Measurements from ENCODE around the gene GSTA2.
"Not testable (repeated sequence)": the region's sequence is repeated elsewhere in the genome, so short reads cannot be mapped to it uniquely, and the experiment has no call there.

GSTA2 gene

DNA sequence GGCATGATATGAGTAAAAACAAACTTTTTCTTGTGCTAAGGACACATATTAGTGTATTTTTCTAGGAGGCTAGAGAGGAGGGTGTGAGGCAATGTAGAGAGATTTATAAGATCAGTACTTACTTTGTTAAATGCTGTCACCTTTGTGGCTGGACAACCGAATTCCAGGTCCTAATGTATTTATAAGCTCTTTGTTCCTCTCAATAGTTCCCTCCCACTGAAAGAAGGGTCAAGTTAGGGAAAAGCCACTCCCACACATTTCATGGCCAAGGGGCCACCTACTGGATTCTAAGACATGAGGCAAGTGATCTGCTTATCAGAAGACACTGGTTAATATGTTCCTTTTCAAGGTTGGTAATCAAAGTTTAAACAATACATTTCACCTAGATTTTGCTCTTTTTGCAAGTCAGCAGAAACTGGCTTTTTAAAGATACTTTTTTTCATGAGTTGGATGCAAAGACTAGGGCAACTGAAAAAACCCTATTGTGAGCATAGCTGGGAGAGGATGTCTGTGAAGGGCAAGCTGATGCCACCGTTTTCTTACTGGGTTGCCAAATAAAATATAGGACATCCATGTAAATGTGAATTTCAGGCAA is at the start of gene GSTA2:
Gene GSTA2 (minus strand): TSS at position 154 of the 595 bp plus-strand sequence. CDS start 5,528 bp downstream, outside the sequence.
- not testable (repeated sequence) for FAIRE-seq; DNase-seq (ENCODE audit: insufficient read length, low spot score)

DNA sequence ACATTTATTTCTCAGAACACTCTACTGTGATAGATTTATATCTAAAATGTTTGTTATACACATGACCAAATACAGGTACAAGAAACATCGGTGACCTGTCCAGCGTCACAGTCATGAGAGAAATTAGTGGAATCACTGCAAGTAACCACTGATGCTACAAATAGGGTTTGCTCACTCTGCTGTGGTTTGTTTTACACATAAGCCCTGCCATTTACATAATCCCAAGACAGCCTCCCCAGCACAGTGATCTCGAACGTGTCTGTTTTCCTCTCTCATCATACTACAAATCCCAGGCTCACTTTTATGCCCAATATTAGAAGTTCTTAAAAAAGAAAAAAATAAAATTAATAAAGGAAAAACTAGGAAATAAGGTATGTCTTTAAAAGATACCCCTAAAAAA is 46.5 kb upstream of the GSTA2 start:
- DNase-seq (ENCODE audit: insufficient read length, low spot score); FAIRE-seq: not testable (repeated sequence)

DNA sequence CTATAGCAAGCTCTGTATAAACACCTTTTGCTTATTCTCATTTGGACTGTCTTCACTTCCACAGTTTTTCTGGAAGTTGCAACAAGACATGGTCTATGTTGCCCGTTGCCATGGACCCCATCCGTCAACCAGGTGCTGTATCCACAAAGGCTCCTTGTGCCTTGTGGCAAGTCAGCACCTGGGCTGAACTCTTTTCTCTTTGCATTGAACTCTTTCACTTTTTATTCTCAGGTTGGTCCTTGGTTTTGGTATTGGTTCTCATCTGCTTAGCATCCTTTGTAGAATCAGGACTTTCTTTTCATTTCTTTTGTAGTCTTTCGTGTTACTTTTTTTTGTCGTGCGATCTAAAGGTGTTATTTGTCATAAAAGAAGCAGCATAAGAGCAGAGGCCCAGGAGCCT is 45.4 kb upstream of the GSTA2 start:
- FAIRE-seq (no peak), DNase-seq (ENCODE audit: insufficient read length, low spot score) (no peak)
- TF ChIP-seq, protein P1, sequence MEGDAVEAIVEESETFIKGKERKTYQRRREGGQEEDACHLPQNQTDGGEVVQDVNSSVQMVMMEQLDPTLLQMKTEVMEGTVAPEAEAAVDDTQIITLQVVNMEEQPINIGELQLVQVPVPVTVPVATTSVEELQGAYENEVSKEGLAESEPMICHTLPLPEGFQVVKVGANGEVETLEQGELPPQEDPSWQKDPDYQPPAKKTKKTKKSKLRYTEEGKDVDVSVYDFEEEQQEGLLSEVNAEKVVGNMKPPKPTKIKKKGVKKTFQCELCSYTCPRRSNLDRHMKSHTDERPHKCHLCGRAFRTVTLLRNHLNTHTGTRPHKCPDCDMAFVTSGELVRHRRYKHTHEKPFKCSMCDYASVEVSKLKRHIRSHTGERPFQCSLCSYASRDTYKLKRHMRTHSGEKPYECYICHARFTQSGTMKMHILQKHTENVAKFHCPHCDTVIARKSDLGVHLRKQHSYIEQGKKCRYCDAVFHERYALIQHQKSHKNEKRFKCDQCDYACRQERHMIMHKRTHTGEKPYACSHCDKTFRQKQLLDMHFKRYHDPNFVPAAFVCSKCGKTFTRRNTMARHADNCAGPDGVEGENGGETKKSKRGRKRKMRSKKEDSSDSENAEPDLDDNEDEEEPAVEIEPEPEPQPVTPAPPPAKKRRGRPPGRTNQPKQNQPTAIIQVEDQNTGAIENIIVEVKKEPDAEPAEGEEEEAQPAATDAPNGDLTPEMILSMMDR (IDR thresholded peaks at IDR 0.05; ENCODE audit: insufficient read depth, missing control alignments), result no peak

DNA sequence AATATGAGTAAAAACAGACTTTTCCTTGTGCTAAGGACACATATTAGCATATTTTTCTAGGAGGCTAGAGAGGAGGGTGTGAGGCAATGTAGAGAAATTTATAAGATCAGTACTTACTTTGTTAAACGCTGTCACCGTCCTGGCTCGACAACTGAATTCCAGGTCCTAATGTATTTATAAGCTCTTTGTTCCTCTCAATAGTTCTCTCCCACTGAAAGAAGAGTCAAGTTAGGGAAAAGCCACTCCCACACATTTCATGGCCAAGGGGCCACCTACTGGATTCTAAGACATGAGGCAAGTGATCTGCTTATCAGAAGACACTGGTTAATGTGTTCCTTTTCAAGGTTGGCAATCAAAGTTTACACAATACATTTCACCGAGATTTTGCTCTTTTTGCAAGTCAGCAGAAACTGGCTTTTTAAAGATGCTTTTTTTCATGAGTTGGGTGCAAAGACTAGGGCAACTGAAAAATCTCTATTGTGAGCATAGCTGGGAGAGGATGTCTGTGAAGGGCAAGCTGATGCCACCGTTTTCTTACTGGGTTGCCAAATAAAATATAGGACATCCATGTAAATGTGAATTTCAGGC is 40.5 kb upstream of the GSTA2 start, which contains the start of gene GSTA1:
Gene GSTA1 (minus strand): TSS at position 149 of the 588 bp plus-strand sequence. CDS start 4,549 bp downstream, outside the sequence.
- not testable (repeated sequence) for FAIRE-seq; DNase-seq (ENCODE audit: insufficient read length, low spot score)

DNA sequence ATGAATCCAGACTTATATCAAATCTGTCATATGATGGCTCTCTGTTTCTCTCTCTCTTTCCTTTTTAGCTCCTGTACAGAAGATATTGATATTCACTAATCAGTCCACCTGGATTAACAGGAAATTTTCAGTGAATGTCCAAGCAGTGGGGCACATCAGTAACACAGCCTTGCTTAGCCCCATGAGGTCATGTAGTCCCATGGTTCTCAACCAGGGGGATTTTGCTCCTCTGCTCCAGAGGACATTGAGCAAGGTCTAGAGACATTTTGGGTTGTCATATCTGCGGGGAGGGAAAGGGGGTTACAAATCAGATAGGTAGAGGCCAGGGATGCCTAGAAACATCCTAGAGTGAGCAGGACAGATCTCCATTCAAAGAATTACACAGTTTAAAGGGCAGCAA is 39.5 kb upstream of the GSTA2 start:
- no peak for DNase-seq (ENCODE audit: insufficient read length, low spot score)
- TF ChIP-seq, protein P1 (IDR thresholded peaks at IDR 0.05; ENCODE audit: insufficient read depth, missing control alignments), result no peak
- FAIRE-seq, result no peak

DNA sequence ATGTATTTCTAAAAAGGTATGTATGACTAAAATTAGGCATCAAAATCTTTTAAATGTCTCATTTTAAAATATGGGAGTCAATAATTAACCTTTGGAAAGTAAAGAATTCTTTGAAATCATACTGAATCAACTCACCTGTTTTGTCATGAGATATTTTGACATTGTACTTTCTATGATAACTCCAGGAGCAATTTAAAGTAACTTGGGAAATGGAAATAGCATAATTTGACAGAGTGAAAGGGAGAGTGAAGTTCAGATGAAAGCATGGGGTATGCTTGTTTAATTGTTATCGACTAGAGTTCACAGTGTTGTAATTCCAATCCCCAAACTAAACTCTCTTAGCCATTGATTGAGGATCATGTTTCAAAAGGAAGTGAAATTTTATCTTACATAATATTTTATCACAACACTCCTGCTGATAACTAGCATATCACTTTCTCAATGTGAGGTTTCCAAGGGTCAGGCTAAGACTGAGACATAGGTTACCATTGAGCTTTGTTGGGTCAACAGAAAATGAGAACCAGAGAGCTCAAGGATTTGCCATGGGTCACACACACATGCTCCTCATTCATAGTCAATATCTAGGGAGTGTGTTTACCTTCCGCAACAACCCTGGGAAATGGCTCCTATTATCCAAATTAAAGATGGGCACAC is 38.0 kb upstream of the GSTA2 start:
- DNase-seq (ENCODE audit: insufficient read length, low spot score) (no peak), FAIRE-seq (no peak)
- TF ChIP-seq, protein P1 (IDR thresholded peaks at IDR 0.05; ENCODE audit: insufficient read depth, missing control alignments), result no peak

DNA sequence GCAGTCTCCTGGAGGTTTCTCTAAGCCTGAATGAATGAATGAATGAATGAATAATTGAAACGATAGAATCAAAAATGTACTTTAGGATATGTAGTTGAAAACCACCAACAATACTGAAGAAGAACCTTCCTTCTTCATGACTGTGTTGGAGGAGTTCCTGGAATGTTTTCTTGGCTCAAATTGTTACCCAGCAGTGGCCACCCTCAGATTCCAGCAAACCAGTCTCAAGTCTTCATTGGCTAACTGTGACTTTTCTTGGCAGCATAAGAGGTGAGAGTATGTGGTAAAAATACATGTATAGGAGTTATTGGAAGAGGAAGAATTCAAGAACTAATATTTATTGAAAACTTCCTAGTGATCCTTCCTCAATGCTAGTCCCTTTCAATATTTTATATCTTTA is 36.0 kb upstream of the GSTA2 start:
- FAIRE-seq; DNase-seq (ENCODE audit: insufficient read length, low spot score): not testable (repeated sequence)

DNA sequence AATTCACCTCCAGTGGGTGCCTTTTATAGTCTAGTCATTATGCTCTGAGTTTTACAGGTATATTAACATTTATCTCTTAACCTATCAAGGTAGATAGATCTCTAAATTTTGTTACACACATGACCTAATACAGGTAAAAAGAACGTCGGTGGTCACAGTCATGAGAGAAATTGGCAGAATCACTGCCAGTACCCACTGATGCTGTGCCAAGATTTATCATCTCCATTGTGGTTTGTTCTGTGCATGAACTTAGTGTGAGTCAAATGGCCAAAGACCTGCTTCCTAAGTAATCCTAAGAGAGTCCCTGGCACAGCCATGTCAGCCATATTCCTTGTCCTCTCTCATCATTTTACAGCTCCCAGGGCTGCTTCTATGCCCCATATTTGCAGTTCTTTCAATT is 31.1 kb upstream of the GSTA2 start:
- DNase-seq (ENCODE audit: insufficient read length, low spot score), result not testable (repeated sequence)

DNA sequence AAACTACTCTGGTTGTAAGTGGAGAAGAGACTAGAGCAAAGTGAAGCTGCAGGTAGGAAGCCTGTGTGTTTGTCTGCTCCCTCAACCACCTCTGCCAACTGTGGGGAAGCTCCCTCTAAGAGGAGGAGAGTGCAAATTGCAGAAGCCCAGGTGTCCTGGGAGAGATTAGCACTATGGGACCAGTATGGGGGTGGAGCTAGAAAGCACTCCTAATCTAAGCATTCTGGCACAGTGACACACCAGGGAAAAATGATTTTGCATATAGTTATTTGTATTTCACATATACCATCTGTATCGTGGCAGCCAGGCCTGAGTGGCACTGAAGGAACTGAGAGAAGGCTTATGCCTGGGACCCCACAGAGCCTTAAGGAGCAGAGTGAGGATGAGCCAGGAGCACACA is 27.6 kb upstream of the GSTA2 start:
- no peak for DNase-seq (ENCODE audit: insufficient read length, low spot score)
- TF ChIP-seq, protein P1 (IDR thresholded peaks at IDR 0.05; ENCODE audit: insufficient read depth, missing control alignments), result no peak
- FAIRE-seq, result no peak

More for the DNA sequence above, 31.1 kb upstream of the GSTA2 start:
- not testable (repeated sequence) for FAIRE-seq

DNA sequence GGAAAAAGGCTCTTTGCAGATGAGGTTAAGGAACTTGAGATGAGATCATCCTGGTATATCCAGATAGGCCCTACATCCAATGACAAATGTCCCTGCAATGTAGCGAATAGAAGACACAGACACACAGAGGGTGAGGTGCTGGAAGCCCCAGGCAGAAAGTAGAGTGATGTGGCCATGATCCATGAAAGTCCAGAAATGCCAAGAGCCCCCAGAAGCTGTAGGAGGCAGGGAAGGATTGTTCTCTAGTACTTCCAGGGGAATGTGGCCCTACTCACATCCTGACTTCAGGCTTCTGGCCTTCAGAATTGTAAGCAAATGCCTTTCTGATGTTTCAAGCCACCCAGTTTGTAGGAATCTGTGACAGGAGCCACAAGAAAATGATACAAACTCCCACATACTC is 26.4 kb upstream of the GSTA2 start:
- FAIRE-seq; DNase-seq (ENCODE audit: insufficient read length, low spot score): not testable (repeated sequence)

All from D721Med (cell line).